IPS DF 4.7 (cell line): ENCODE results near the gene ITPKB.

Experiments
- DNase-seq: peaks from one replicate; pipeline ENCODE4 v3.0.0-alpha.2; 2013; ENCODE audit warnings: low spot score; ENCODE audit errors: extremely low read depth

Gene ITPKB

DNA sequence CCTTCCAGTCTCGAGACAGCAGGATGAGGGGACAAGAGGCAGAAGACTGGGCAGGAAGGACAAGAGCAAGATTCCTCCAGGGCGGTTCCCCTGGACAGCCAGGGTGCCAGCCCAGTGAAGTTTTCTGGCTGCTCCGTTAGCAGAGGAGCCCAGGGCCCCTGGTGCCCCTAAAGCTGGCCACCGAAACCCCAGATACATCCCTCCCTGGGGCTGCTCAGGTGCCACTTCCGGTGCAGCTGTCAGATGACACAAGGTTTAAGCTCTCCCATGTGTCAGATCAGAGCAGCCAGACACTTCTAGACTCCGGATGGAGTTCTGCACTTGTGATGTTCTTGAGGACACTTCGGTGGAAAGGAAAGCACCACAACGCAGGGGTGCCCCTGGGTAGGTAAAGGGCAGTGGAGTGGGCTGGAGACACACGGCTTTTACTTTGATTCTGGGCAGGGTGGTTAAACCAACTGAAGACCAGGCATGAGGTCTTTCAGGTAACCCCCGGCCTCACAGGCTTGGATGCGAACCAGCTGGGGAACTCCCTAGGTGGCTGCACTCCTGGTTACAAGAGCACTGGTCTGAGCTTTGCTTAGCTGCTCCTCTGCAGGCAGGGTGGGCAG is 85.7 kb downstream of the ITPKB start:
- no peak for DNase-seq

DNA sequence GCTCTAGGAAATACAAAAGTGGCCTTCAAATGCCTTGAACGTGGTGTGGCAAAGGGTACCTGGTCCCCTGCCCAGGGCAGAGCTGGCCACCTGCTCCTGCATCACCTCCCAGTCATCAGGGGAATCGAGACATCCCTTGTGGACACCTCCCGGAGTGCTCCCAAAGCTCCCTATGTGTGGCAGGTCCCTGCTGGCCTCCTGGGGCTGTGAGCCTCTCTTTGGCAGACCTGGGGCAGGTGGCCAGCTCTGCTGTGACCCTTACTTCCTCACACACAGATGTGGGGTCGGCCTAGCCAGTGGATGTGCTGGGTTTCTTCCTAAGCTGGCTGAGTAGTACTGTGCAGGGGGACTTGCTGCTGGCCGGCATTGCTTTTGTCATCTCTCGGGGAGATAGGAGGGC is 86.5 kb downstream of the ITPKB start:
- DNase-seq, result no peak

DNA sequence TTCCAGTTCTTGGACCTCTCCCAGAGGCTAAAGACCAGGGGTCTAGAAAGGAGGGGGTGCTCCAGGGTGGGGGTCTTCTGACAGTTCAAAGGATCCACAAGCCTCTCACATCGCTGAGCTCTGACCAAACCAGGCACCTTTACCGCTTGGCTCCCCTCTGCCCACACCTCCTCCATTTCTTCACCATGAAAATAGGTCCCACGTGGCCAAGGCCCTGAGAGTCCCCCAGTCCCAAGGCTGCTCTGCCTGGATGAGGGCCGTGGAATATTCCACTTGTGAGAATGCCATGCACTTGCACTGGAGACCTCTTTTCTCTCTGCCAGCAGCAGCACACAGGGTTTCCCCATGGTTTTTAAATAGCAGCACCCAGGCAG is 87.4 kb downstream of the ITPKB start:
- no peak for DNase-seq

DNA sequence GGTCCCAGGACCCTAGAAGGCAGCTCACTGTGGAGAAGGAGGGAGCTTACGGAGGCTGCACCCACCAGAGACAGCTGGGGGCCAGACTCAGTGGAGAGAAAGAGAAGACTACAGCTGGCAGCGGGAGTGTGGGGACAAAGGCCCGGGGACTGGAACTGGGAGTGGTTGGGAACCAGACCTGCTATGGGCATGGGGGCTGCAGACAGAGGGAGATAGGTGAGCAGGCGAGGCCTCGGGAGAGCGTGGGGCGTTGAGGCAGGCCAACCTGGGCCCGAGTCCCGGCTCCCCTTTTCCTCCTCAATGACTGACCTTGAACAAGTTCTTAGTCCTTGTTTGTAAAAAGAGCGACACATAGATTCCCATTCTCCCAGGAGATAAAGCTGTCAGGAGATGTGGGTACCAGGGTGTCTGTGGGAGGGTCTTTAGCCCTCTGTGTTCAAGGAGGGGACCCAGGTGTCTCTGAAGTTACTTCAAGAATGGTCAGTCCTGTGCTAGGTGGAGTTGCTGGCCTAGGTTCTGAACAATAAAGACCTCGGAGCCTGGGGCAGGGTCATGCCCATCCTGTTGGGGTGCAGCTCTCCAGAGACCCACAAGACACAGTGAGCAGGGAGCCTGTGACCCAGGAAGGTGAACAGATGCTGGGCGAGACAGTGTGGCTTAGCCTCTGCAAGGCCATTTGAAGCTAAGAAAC is 87.9 kb downstream of the ITPKB start:
- DNase-seq, result no peak

DNA sequence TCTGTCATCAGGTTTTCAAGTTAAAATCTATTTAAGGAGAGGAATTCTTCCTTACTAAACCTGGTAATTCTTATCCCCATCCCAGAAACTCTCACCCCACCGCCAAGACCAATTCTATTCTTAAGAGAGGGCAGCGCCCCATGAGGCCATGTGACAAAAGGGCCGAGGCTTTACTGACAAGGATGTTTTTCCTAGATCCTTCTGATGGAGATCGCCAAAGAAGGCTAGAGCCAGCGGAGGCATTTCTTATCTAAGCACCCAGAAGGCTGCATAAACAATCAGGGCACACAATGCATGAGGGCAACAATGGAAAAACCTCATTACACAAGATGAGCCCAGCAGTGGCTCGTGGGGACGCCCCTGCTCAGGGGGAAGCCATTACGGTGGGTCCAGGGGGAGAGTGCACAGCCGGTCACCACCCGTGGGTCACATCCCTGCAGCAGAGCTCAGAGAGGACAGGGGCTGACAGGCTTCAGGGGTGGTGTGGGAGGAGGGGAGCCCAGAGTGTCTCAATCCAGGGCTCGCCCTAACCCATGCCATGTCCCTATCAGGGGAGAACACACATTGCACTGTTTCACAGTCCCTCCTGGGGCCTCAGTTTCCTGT is 88.7 kb downstream of the ITPKB start:
- no peak for DNase-seq

DNA sequence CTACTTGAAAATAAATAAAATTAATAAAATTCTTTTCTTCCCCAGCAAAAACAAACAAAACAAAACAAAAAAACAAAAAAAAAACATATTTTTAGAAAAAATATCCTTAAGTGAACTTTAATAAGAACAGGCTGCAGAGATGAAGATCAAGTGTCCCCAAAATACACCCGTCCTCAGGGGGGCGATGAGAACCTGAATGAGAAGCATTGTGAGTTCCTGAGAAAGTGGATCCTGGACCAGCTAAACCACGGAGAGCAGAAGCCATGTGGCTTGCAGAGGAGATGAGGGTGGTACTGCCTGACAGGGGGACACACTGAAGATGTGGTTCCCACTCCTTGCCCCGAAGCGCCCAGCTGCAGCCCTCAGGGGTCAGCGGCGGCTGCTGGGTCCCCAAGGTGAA is 89.3 kb downstream of the ITPKB start:
- no peak for DNase-seq

DNA sequence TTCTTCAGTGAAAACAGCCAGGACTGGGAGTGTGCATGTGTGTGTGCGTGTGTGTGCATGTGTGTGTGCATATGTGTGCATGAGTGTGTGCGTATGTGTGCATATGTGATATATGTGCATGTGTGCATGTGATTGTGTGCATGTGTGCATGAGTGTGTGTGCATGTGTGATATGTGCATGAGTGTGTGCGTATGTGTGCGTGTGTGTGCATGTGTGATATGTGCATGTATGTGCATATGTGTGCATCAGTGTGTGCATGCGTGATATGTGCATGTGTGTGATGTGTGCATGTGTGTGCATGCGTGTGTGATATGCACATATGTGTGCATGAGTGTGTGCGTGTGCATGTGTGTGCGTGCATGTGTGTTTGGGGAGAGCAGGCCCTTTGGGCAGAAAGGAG is 89.8 kb downstream of the ITPKB start:
- DNase-seq, result no peak

DNA sequence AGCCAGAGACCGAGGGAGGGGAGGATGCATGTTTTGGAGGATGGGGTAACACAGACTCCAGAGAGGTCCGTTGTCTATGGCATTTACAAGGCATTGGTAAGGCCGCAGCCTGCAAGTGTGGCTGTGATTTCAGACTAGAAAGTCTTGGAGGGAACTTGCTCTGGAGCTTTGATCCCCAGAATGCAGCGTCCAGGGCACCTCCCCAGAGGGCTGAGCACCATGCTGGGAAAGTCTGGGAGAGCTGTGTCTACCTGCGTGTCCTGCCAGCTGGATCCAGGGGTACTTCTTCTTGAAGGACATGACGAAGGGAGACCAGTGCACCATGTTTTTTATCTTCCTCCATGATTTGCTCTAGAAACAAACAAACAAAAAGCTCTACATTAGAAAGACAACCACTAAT is 90.7 kb downstream of the ITPKB start:
- no peak for DNase-seq

DNA sequence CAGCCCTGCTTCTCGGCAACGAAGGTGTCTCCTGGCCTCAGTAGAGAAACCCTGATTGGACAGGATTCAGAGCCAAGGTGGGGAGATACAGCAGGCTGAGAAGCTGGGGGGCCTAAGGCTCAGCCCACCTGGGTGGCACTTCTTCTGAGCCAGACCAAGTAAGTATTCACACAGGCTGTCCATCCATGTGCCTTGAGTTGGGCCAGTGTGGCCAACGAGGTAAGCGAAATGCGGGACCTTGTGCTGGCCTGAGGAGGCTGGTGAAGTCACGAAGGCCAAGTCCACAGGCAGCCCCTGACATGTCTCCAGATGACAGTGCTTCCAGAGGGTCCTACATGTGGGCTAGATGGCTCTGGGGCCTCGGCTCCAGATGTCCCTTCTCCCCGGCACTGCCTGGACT is 91.4 kb downstream of the ITPKB start:
- no peak for DNase-seq

DNA sequence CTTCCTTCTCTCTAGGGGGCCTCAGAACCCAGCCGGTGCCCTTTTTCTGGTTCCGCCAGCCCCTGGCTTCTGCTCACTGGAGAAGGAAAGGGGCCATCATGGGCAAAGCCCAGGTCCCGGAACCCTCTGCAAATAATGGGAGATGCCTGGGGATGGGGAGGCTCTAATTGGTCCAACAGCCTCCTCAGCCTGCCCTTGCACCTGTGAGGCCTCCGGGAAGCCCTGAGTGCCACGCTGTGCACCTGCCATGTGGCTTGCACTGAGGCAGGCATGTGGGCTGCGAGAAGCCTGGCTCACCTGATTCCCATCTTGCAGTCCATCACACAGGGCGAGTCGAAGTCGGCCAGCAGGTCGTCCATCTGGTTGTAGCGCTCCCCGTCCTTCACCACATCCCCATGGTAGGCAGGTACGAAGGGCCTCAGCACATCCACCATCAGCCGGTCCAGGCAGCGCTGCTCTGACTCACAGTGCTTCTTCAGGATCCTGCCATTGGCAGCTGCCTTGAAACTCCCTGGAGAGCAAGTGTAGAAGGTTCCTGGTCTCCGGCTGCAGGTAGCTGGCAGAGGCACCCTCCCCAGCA is 92.1 kb downstream of the ITPKB start:
- DNase-seq, result no peak

DNA sequence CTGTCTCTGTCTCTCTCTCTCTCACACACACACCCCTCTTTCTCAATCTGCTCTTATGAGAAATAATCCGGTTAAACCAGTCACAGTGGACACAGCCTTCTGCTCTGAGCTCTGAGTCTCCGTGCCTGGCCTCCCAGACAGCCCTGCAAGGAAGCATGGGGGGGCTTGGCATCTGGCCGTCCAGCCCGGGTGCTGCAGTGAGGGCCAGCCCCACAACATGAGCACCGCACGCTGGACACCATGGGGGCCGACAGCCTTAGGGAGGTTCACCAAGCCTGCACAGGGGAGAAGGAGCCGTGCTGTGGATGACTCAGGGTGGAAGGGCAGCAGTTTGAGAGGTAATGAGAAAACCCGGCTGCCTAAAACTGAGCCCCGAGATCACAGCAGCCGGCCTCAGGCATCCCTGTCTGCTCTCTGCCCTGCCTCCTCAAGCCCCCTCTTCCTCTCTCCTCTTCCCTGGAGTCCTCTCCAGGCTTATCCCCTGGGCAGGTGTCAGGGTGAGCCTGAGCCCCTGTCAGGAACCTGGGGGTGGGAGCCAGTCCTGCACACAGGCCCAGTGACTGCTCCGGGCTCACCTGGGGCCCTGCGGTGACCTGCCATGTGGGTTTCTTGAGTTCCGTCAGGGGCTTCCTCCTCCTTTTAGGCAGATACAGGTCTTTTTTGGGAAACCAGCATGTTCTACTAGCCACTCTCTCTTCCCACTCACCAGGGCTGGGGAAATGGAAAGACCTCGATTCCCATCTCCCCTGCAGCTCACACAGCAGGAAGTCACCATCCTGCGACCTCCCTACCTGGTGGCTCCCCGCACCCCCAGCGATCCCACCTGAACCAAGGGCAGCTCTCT is 92.8 kb downstream of the ITPKB start:
- DNase-seq, result no peak

DNA sequence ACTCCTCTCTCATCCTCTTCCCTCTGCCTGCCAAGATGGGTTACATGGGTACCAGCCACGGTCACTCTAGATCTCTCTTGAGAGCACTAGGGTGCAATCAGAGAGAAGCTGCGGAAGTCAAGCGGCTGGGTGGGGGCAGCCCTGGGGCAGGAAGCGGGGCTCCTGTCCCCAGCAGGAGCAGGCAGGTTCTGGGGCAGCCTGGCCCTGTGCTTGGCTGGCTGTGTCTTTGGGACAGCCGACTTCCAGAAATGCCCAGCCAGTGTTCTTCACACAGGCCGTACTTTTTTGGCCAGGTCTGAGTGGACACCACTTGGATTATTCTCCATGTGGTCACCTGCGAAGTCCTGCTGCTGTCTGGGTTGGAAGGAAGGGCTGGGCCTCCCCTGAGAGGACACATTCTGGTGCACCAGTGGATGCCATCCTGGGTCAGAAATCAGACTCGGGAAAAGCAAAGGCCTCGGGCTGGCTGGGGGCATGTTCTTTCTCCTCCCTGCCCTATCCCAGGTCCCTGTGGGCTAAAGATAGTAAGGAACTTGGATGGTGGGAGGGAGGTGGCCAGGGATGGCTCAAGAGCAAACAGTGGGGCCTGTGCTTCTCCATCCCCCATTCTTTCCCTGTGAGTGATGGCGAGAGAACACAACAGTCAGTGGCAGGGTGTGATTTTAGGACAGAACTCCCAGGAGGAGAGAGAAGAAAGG is 93.7 kb downstream of the ITPKB start:
- no peak for DNase-seq

DNA sequence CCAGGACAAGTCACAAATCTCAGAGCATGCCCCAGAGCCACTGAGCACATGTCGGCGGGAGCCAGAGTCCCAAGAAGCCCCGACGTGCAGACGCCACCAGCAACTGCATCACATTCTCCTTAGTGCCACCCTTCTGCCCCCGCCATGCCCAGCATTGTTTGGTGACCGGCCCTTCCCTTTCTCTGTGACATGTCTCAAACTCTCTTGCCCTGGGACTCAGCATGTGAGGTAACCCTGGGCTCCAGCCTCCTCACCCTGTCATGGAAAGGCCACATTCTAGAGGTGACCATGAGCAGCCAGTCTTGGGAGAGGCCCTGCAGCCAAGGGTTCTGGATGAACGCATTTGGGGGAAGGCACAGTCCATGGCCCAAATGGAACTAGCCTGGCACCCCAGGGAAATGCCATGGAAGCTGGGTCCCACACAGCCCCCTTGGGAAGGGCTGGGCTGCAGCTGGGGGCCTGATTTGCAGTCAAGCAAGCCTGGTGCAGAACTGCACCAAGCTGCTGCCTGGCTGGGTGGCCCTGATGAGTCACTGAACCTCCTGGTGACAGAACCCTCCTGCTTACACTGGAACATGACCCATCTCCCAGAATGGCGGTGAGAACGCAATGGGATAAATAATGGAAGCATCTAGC is 94.4 kb downstream of the ITPKB start:
- DNase-seq, result no peak

DNA sequence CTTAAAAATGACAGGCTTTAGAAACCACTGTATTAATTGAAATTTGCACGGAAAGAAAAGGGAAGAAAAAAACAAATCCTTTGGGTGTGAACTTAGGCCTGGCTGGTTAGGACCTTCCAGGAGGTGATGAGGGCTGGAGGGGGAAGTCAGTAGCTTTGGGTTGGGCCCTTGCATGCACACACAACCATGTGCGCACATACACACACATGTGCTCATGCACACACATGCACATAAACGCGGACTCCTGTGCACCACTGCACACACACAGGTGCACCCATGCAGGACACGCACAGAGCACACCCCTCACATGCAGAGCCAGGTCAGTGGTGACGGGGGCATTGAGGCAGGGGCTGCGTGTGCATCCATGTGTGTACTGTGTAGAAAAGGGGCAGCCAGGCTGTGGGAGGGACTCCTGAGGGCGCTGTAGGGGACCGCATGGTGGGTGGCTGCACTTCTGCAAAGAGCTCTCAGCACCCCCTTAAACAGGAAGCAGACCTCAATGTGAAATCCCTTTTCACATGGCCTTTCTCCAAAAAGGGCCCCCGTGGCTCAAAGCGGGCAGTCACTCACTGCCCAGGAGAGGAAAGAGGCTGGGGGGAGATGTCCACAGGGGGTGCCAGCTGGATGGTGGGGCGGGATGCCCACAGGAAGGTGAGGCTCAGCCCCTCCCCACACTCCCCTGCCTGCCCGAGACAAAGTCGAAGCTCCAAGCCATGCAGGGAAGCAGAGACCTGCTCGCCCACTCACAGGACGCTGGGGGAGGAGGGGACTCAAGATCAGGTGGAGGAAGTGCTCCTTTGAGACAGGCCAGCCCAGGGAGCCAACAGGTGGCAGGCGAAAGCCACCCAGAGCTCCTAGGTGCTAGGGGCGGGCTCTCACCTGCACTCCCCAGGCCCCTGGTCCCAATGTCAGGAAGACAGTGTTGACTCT is 95.2 kb downstream of the ITPKB start:
- DNase-seq, result no peak

DNA sequence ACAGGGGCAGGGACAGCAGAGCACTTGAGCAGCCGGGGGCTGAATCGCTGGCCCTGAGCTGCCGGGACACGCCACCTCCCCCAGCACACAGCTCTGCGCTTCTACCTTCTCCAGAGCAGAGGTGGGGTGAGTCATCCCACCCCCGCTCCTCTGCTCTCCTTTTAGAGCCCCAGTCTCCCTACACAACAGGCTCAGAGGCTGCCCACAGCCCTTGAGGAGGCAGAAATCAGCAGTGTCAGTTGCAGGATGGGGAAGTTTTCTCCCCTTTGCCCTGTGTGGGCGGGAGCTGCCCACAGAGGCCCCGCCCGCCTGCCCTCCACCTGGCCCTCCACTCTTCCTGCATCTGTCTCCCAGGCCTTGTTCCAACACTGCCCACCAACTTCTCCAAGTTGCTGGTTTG is 95.9 kb downstream of the ITPKB start:
- DNase-seq, result no peak

DNA sequence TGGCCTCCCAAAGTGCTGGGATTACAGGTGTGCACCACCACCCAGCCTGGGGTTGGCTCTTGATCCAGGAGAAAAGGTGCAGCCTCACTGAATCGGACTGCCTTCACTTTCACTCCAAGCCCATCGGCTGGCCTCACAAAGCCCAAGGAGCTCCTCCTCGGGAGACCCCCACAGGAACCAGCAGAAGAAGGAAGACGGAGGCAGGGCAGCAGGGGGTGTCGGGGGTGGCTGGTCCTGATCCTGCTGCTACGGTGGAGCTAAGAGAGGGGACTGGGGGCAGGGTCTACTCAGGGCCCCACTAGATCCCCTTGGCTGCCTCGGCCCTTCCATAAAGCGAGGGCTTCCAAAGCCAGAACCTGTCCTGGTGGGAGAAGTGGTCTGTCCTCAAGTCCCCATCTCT is 96.7 kb downstream of the ITPKB start:
- DNase-seq, result no peak

DNA sequence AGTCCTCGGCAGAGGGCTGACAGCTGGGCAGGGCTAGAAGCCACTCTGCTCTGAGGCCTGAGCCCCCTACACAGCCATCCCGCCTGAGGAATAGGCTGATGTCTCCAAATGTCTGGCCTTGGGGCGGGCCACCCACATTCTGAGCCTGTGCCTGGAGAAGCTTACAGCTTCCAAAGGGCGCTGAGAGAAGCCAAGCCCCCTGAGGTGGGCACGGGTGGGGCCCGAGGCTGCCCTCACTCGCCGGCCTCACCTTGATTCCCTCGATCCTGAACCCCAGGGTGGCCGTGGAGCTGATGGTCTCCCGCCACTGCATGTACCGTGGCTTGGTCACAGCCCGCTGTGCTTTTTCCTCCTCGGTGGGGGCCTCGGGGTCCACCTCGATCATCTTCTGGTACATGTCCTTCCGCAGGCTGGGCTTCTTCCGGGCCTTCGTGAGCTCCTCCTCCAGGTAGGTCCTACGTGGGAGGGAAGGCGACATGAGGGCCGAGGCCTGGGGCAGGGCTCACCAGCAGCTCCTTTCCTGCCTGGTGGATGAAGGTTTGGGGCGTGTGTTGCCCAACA is 97.3 kb downstream of the ITPKB start:
- no peak for DNase-seq

DNA sequence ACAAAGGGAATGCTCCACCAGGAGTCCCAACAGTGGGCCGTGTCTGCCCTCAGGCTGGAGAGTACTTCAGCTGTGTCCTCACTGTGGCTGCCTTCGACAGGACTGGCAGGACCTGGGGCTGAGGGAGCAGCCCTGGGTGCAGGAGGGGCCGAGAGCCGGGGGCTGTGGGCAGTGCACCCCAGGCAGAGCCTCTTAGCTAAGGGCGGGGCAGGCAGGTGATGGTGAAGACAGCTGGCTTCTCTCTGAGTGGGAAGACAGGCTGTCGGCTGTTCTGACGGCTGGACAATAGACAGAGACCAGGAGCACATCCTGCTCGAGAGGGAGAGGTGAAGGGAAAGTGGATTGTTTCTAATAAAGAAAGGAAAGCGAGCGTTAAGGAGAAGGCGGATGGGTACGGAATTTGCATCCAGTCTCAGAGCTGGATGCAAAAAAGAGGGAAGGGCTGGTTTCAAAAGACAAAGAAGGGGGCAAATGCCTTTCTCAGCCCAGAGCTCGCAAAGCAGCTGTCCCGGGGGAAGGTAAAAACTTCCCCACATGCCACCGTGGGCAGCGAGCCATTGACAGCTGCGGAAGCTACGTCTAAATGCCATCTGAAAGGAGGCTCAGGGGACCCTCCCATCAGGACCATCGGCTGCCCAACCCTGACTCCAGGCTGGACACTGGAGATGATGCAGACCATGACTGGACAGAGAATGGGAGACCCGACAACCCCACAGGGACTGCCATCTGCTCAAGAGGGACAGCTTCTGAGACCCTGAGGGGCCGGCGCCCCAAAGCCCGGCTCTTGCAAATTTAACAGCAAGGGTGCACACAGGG is 98.6 kb downstream of the ITPKB start:
- DNase-seq, result no peak
